Measurements from ENCODE around the gene EIF4E1B.

Gene EIF4E1B

DNA sequence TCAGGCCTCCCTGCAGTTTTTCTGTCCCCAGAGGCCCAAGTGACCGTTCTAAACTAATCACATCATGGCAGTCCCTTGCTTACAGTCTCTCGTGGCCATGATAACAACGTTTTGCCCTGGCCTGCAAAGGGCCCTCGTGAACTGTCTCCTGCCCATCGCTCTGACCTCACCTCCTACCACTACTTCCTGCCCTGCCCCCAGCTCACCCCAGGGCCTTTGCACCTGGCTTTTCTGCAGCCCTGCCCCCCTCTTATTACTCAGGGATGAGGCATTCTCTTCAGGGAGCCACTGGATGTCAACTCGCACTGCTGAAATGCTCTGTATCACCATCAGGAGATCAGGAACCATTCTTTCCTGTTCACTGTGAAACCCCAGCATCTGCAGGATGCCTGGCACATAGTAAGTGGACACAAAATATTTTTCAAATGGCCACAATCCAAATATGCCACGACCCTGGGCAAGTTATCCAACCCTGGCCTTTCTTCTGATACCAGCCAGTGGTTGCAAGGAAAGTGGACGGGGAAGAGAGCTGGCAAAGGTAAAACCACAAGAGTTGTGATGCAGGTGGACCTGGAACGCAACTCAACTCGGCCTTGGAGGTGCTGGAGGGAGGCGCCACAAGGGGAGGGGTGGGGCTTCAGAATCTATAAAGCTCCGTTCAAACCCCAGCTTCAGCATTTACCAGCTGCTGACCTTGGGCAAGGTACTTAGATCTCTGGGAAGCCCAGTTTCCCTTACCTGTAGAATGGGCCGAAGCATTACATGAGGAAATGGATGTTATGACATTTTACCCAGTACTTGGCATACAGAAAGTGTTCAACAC, 1.9 kb upstream of the EIF4E1B start:
- no peak for DNase-seq

DNA sequence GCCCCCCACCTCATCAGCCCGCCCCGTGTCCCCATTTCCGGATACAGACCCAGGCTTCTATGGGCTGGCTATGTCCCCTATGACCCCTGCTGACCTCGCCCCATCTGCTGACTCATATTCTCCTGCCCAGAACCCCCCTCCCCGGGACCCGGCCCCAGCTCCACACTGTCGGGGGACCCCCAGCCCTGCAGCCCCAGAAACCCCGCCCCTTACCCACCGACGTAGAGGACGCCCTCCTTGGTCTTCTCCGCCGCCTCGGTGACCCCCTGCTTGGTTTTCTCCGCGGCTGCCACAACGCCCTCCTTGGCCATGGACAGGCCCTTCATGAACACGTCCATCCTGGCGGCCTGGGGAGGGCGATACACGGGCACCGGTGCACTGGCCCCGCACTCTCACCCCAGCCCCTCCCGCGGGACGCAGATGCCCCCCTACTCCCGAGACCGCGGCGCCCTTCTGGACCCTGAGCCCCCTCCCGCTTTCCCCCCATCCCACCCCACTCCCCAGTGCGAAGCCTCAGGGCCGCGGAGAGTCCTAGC, 1.1 kb upstream of the EIF4E1B start:
- DNase-seq: no peak

DNA sequence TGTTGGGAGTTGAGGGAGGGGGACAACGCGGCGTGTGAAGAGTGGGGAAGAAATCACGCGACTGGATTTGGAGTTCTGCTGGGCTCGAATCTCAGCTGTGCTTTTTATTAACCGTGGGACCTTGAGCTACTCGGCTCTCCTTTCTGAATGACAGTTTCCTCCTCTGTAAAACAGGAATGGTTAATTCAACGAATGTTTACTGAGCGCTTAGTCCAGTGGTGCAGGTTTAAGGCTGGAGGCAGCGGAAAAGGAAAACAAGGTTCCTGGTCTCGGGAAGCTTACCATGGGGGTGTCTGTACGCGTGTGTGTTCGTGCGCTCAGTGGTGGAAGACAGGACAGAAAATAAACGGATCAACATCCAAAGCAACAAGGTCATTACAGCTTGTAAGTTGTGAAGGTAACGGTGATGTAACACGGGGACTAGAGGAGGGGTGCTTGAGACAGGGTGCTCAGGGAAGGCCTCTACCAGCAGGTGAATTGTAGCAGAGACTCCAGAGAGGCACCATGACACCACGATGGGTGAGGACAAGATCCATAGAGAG, 277 bp downstream of the EIF4E1B start:
- DNase-seq: no peak

DNA sequence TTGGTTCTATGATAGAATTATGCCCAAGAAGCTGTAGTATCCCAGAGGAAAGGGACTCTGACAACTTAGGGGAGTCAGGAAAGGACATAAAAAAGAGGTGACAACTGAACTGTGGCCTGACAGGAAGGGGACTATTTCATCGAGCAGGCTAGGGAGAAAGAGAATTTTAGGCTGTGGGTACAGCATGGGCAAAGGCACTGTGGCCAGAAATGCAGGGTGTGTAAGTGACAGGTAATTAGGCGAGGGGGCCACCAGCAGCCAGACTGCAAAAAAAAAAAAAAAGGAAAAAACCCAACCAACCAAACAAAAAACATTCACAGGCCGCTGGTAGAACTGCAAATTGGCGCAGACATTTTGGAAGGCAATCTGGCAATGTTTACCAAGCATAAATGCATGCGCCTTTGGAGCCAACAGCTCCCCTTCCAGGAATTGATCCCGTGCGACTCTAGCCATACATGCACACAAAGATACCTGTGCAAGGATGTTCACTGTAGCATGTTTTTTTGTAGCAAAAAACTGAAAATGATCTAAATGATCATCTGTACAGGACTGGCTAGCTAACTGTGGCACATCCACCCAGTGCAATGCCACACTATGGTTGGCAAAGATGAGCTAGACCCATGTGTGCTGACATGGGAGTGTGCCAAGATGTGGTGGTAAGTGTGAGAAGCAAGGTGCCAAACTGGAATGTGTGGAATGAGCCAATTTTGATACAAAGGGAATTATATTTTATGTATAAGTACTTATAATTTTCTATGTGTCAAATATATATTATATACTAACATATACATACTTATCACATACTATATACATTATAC, 1.1 kb downstream of the EIF4E1B start:
- no peak for DNase-seq

DNA sequence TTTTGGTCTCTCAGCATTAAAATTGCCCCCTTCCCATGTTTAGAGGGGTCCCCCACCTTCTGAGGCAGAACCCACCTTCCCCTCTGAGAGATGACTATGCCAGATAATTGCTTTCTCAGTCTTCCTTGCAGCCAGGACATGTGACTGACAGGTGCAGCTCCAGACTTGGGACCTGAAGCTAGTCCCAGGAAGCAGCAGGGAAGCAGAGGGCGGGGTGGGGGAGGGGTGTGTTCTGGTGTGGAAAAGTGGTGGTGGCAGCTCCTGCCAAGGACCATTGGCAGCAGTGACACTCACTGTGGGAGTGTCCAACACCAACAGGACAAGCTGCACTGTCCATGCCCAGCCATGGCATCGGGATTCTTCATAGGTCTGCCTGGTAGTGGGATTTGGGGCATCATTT, 2.3 kb downstream of the EIF4E1B start:
- DNase-seq: no peak

DNA sequence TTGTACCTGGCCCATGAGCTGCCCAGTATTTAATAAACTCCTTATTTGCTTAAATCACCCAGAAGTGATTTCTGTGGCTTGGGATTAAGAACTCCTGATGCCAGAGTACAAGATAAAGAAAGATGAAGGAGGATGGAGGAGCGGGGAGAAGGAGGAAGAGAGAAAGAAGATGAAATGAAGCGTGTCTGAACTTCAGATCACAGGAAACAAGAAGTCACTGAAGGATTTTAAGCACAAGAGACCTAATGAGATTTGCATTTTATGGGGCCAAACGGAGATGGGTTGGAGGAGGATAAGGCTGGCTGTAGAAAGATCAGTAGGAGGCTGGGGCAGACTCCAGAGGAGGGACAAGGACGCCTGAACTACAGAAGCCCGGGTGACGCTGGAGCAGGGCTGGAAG, 3.1 kb downstream of the EIF4E1B start:
- DNase-seq: no peak

DNA sequence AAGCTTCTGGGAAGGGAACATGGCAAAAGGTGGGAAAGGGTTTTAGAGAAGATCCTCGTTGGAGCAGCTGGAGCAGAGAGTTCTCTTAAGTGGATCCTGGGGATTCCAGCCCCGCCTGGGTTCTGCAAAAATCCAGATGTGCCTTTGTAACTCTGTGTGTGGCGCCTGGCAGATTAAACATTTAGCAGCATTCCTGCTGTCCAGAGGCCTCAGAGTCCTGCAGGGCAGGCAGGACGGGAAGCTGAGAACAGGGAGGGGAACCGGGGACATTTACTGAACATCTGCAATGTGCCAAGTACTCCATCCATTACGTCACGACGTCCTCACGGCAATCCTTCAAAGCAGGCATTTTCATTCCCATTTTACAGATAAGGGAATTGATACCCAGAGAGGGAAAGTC, 6.0 kb downstream of the EIF4E1B start:
- DNase-seq: no peak

DNA sequence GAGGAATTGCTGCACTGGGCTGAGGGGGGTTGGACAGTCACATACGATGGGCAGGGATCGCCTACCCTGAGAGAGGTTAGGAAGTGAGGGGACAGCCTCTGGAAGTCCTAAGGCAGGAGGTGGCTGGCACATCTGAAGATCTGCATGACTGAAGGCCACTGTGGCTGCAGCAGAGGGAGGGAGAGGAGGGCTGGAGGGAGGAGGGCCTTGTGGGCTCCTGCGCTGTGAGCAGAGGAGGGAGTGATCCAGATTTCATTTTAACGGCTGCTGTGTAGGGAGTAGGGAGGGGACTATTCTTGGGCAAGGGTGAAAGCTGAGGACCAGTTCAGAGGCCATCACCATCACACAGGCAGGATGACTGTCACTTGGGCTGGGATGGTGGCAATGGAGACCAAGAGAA, 7.1 kb downstream of the EIF4E1B start:
- no peak for DNase-seq

DNA sequence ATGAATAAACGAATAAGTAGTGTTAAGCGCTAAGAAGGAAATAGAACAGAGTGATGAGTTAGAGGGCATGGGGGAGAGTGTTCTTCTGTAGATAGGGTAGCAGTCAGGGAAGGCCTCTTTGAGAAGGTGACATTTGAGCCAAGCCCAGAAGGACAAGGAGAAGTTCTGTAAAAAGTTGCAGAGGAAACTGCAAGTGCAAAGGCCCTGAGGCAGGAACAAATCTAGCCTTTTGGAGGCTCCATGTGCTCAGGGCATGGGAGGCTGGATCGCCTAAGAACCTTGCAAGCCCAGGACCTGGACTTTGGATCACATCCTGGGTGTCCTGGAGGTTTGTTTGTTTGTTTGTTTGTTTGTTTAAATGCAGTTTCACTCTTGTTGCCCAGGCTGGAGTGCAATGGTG, 8.0 kb downstream of the EIF4E1B start:
- no peak for DNase-seq

DNA sequence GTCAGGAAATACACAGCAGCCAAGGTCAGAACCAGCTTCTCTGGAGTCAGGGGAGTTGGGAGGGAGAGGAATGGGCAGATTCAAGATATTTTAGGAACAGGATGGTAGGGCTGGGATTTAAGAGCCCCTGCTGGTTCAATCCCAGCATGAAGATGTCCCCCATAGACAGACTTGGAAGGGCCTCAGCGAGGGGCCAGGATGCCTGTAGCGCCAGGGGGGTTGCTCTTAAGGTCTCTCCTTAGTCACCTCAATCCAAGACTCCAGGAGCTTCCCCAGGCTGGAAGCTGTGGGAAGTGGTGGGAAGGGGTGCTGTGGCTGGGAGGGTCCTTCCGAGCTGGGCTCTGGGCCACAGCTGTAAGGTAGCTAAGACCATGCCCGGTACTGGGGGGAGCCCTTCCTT, 8.7 kb downstream of the EIF4E1B start:
- no peak for DNase-seq

DNA sequence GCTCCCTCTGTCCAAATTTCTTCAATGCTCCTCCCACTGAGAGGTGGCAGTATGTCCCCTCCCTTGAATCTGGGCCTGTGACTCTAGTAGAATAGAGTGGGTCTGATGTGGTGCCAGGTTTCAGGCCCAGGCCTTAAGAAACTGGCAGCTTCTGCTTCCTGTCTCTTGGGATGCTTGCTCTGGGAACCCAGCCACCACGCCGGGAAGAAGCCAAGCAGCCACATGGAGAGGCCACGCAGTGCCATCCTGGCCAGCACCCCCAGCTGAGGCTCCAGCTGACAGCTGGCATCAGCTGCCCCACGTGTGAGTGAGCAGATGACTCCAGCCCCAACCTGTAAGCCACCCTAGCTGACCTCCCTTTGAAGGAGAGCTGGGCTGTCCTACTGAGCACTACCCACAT, 9.5 kb downstream of the EIF4E1B start:
- no peak for DNase-seq

DNA sequence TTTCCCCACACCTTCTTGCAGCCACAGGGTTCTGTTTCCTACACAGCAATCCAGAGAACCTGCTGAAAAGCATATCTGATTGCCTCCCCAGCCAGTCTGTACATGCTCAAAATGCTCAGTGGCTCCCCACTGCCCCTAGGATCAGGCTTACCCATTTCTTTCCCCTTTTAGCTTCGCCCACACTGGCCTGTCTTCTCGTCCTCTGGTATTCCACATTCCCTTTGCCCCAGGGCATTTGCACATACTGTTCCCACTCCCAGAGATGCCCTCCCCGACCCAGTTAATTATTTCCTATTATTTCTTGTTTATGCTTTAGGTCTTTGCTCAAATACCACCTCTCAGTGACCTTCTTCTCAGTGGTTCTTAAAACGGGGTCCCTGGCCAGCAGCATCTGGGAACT, 10.1 kb downstream of the EIF4E1B start:
- DNase-seq: no peak

DNA sequence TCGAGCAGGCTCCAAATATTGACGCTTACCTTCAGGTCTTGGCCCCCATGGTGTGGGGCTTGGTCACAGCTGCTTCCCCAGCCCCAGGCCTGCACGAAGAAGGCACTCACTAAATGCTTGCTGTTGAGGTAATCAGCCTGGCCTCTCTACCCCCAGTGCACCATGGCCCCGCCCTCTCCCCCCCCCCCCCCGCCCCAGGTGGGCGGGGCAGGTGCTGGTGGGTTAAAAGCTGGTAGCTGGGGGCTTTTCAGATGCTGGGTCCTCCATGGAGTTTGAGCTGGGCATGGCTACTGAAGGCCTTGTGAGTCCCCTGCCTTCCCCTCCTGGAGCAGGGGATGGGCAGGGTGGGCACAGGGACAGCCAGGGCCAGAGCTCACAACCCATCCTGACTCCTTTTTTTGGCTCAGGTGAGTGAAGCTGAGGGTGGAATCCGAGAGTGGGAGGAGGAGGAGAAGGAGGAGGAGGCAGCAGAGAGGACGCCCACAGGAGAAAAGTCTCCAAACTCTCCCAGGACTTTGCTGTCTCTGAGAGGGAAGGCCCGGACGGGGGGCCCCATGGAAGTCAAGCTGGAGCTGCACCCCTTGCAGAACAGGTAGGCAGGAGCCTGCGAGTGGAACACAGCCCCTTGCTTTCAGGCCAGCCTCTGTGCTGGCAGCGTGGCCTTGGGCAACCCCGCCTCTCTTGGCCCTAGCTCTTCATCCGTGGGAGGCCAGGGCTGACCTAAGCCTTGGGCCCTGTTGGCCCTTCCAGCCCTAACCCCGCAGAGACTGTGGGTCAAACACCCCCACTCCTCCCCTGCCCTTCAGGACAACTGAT, 12.4 kb downstream of the EIF4E1B start:
- DNase-seq: no peak

DNA sequence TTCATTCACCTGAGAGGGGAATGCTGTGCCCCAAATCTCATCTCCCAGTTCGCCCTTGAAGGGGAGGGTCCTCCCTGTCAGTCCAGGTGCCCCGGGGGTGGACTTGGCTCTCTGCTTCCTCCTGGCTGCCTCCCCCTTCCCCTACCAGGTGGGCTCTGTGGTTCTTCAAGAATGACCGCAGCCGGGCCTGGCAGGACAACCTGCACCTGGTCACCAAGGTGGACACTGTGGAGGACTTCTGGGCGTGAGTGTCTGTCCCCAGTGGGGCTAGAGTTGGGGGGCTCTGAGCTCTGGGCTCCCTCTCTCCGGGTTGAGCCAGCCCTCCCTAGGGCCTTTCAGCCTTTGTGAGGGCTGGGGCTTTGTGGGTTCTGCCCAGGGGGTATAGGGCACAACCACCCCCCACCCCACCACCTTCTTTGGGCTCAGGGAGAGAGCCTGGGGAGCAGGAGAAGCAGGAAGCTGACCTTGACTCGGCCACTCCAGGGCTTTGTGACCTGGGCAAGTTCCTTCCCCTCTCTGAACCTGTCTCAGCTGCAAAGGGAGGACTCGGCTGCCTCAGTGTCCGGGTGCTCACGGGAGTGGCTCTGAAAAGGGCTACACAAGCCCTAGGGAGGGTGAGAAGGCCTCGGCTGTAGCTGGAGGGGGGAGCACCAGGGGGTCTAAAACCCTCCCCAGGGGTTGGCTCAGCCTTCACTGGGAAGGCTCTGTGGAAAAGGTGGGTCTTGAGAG, 13.2 kb downstream of the EIF4E1B start:
- no peak for DNase-seq

DNA sequence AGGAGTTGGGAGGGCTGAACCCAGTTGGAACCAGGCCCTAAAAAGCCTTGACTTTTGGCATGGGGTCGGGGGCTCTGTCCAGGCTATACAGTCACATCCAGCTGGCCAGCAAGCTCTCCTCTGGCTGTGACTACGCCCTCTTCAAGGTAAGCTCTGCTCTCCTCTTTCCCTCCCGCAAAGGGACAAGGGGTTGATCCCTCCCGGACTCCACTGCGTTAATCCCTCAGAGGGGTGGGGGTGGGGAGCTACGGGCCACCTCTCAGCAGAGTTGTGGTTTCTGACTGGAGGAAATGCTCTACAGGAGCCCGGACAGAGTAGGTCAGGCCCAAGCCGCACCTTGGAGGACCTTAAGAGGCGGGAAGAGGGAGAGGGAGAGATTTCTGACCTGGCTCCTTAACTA, 13.8 kb downstream of the EIF4E1B start:
- no peak for DNase-seq

DNA sequence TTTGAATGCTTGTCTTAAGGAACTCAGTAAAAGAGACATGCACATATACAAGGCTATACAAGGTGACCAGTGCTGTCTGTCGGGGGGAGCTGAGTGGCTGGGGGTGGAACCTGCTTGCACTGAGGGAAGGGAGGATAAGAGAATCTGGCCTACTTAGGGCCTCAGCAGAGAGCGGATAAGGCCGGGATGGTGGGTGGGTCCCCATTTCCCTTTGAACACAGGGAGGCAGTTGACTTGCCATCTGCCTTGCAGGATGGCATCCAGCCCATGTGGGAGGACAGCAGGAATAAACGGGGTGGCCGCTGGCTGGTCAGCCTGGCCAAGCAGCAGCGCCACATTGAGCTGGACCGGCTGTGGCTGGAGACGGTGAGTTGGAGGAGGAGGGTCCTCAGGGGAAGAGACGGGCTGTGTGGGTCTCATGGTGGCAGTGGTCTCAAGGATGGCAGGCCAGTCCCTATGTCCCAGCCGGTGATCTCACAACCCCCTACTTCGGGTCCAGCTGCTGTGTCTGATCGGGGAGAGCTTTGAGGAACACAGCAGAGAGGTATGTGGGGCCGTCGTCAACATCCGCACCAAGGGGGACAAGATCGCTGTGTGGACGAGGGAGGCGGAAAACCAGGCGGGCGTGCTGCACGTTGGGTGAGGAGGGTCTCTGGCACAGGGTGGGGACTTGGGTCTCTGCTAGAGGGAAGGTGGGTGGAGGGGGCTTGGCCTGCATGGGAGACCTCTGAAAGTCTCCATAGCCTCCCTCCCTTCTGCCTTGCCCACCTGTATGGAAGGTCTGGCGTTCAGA, 14.6 kb downstream of the EIF4E1B start:
- DNase-seq: no peak

DNA sequence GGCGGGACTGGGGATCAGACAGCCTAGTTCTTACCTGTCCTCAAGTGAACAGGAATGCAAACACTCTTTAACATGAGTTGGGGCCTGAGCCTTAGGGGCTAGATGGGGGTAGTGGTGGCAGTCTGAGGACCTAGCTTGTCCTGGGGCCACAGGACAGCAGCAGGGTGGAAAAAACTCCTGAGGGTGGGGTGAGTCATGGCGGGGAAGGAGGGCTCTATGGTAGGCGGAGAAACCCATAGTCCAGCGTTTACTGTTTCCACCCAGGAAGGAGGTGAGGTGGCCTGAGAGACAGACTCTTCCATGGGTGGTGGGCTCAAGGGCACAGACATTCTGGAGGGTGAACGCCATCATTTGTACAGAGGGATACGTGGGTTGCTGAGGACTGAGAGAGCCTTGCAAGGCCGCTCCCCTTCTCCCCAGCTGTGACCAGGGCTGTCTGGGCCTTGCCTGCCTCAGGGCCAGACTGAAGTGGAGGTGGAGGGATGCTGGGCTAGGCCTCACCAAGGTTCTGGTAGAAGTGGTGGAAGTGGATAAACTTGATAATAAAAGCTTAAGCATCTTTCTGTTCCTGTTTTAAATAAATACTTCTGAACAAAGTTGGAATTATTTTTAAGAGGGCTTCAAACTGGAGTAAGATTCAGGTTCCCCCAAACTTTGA, 15.7 kb downstream of the EIF4E1B start:
- no peak for DNase-seq

DNA sequence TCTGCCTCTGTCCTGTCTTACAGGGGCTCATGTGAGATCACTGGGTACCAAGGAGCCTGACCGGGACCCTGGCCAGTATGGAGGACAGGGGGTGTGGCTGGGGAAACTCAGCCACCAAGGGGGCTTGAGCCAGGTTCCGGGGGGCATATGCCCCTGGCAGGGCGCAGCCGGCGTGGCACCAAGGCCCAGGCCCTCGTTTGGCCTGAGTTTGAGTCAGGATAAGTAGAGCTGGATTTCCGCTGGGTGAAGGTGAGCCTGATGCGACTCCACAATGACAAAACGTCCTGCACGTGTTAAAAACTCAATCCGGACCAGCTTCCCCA, 16.2 kb downstream of the EIF4E1B start:
- DNase-seq: no peak

DNA sequence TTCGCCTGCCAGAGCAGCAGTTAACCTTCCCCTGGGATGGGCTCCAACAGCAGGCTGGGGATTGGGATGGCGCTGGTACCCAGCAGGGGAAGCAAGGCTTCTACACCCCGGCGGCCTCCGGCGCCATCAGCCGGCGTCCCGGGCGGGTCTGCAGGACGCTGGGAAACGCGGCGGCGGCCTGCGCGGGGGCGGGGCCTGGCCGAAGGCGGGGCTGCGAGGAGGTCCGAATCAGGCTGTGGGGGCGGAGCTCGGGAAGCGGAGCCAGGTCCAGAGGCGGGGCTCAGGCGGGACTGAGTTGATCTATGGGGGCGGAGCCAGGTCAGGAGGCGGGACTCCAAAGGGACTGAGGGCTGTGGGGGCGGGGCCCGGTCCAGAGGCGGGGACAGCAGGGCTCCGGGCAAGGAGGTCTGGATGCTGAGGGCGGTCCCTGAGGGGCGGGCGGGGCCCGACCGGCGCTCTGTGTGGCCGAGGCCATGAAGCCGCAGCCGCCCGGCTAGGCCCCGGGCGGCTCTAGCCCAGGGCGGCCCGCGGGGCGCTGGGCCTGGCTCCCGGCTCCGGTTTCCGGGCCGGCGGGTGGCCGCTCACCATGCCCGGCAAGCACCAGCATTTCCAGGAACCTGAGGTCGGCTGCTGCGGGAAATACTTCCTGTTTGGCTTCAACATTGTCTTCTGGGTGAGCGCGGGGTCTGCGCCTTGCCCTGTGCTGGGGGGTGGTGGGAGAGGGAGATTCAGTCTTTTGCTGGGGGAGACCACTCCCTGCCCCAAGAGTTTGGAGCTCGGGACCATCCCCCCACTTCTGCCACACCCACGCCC, 16.8 kb downstream of the EIF4E1B start, which contains the start of gene TSPAN17:
TSS of gene TSPAN17 (plus strand) at position 455 of the 813 bp plus-strand sequence. CDS start at position 587, 132 bp downstream.
- DNase-seq: peak; percentile 98

Measured in fibroblast of skin of right biceps (primary cell).